ENCODE measurements around the gene PTPRT.

DNA sequence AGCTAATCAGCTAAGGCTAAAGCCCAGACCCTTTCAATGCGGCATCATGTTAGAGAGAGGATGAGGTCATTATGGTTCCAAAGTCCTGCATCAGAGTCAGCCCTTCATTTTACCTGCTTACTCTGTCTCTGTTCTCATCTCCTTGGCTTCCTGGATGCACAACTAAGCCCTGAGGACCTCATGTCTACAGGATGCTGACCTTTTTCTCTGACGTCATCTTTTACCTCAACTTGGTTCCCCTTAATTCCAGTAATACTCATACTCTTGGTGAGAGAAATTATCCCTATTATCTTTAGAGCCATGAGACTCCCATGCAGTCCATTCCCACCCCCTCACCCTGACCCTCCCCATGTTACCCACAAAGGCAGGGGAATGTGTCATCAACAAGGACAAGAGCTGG, 935.0 kb downstream of the PTPRT start:
- TF ChIP-seq IKZF2 (IDR thresholded peaks at IDR 0.05) = no peak
- TF ChIP-seq, protein P1, sequence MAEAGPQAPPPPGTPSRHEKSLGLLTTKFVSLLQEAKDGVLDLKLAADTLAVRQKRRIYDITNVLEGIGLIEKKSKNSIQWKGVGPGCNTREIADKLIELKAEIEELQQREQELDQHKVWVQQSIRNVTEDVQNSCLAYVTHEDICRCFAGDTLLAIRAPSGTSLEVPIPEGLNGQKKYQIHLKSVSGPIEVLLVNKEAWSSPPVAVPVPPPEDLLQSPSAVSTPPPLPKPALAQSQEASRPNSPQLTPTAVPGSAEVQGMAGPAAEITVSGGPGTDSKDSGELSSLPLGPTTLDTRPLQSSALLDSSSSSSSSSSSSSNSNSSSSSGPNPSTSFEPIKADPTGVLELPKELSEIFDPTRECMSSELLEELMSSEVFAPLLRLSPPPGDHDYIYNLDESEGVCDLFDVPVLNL (IDR thresholded peaks at IDR 0.05; ENCODE audit: low read depth, low read length) = no peak
- TF ChIP-seq STAT3 (IDR thresholded peaks at IDR 0.05; ENCODE audit: low read depth, low read length) = no peak
- TF ChIP-seq NFYB (IDR thresholded peaks at IDR 0.05; ENCODE audit: insufficient read depth, low read depth, low read length) = no peak
- no peak for TF ChIP-seq RB1 (IDR thresholded peaks at IDR 0.05; ENCODE audit: borderline replicate concordance)
- TF ChIP-seq POLR2A (IDR thresholded peaks at IDR 0.05; ENCODE audit: low read depth, low read length) = no peak
- no peak for TF ChIP-seq TBL1XR1 (IDR thresholded peaks at IDR 0.05; ENCODE audit: low read depth, low read length)
- TF ChIP-seq ZNF274 (IDR thresholded peaks at IDR 0.05; ENCODE audit: insufficient read depth, insufficient read length) = no peak
- no peak for TF ChIP-seq SPI1 (IDR thresholded peaks at IDR 0.05; ENCODE audit: borderline replicate concordance, insufficient read depth, low read depth, low read length)
- TF ChIP-seq, protein P2, sequence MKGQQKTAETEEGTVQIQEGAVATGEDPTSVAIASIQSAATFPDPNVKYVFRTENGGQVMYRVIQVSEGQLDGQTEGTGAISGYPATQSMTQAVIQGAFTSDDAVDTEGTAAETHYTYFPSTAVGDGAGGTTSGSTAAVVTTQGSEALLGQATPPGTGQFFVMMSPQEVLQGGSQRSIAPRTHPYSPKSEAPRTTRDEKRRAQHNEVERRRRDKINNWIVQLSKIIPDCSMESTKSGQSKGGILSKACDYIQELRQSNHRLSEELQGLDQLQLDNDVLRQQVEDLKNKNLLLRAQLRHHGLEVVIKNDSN (IDR thresholded peaks at IDR 0.05; ENCODE audit: borderline replicate concordance, extremely low read length, insufficient read depth, low read depth, low read length) = no peak
